Coronary artery (tissue), 2 donors: ENCODE measurements around the gene DMRTC1.
"Not testable (repeated sequence)": the region's sequence is repeated elsewhere in the genome, so short reads cannot be mapped to it uniquely, and the experiment has no call there.

ENCODE experiments used
- DNase-seq: peaks from one replicate; pipeline ENCODE4 v3.0.0-alpha.2; 2017; ENCODE audit warnings: low spot score
- H3K27ac ChIP-seq, 2 donors: fragments of 200-600 bp; sonication (generic); one replicate each; pipeline ENCODE4 v1.5.1; 2016 to 2019
- H3K4me3 ChIP-seq: fragments of 200-600 bp; sonication (generic); 2 replicates; pipeline ENCODE4 v1.5.1; 2016; ENCODE audit warnings: mild to moderate bottlenecking, moderate library complexity

The DMRTC1 gene

GRCh38 chrX:72943819-72944169 lies at the start of gene DMRTC1:
Gene DMRTC1, minus strand, starts transcription at chrX:72943837. Its CDS starts 68,143 bp downstream, at chrX:72875694.
- DNase-seq, H3K27ac ChIP-seq, H3K4me3 ChIP-seq: not testable (repeated sequence)

- DNase-seq, H3K4me3 ChIP-seq, H3K27ac ChIP-seq: not testable (repeated sequence)
Measured at GRCh38 chrX:72980894-72981469, 37.3 kb upstream of the DMRTC1 start.

- not testable (repeated sequence) for DNase-seq, H3K4me3 ChIP-seq, H3K27ac ChIP-seq
Measured at GRCh38 chrX:72974885-72975284, 31.2 kb upstream of the DMRTC1 start.

GRCh38 chrX:72971859-72972258 lies 28.2 kb upstream of the DMRTC1 start:
- not testable (repeated sequence) for H3K4me3 ChIP-seq, H3K27ac ChIP-seq, DNase-seq

GRCh38 chrX:72959971-72960370 lies 16.3 kb upstream of the DMRTC1 start:
- not testable (repeated sequence) for DNase-seq, H3K4me3 ChIP-seq, H3K27ac ChIP-seq

- not testable (repeated sequence) for H3K4me3 ChIP-seq, DNase-seq, H3K27ac ChIP-seq
Measured at GRCh38 chrX:72943035-72943818, 410 bp downstream of the DMRTC1 start.

- DNase-seq, H3K27ac ChIP-seq, H3K4me3 ChIP-seq: not testable (repeated sequence)
Measured at GRCh38 chrX:72942272-72942671, 1.4 kb downstream of the DMRTC1 start.

GRCh38 chrX:72937906-72938305 lies 5.7 kb downstream of the DMRTC1 start, which contains the start of gene FAM236A:
Gene FAM236A, plus strand, starts transcription at chrX:72938206. Its CDS starts 57 bp downstream, at chrX:72938263.
- not testable (repeated sequence) for H3K27ac ChIP-seq, H3K4me3 ChIP-seq, DNase-seq

- H3K27ac ChIP-seq, DNase-seq: not testable (repeated sequence)
Measured at GRCh38 chrX:72936882-72937455, 6.7 kb downstream of the DMRTC1 start.

GRCh38 chrX:72936455-72936854 lies 7.2 kb downstream of the DMRTC1 start:
- H3K4me3 ChIP-seq, H3K27ac ChIP-seq, DNase-seq: not testable (repeated sequence)

More at GRCh38 chrX:72936882-72937455, 6.7 kb downstream of the DMRTC1 start:
- not testable (repeated sequence) for H3K4me3 ChIP-seq

- H3K4me3 ChIP-seq, H3K27ac ChIP-seq: not testable (repeated sequence)
Measured at GRCh38 chrX:72932283-72932682, 11.4 kb downstream of the DMRTC1 start.

GRCh38 chrX:72916096-72916495 lies 27.5 kb downstream of the DMRTC1 start:
- H3K4me3 ChIP-seq, H3K27ac ChIP-seq: not testable (repeated sequence)
- peak; percentile 29 for DNase-seq

More at GRCh38 chrX:72932283-72932682, 11.4 kb downstream of the DMRTC1 start:
- not testable (repeated sequence) for DNase-seq

GRCh38 chrX:72912315-72912714 lies 31.3 kb downstream of the DMRTC1 start, which contains the start of gene FAM236C:
Gene FAM236C, plus strand, starts transcription at chrX:72912615. Its CDS starts 100 bp downstream, at chrX:72912715.
- not testable (repeated sequence) for DNase-seq, H3K4me3 ChIP-seq, H3K27ac ChIP-seq

- not testable (repeated sequence) for DNase-seq, H3K4me3 ChIP-seq, H3K27ac ChIP-seq
Measured at GRCh38 chrX:72889740-72890139, 53.9 kb downstream of the DMRTC1 start.

- not testable (repeated sequence) for H3K27ac ChIP-seq, H3K4me3 ChIP-seq, DNase-seq
Measured at GRCh38 chrX:72882898-72883297, 60.7 kb downstream of the DMRTC1 start.

- not testable (repeated sequence) for DNase-seq, H3K4me3 ChIP-seq, H3K27ac ChIP-seq
Measured at GRCh38 chrX:72837532-72837931, 106.1 kb downstream of the DMRTC1 start.

- not testable (repeated sequence) for H3K27ac ChIP-seq, DNase-seq, H3K4me3 ChIP-seq
Measured at GRCh38 chrX:72830701-72831100, 112.9 kb downstream of the DMRTC1 start.
